Colonic mucosa (tissue), 4 donors: ENCODE data around the gene ZNF835. TPM values are rescaled to one million over a fixed set of nuclear protein-coding genes. Genes with fewer than 3 reads are reported as not detected.

Experiments
- DNase-seq: peaks from one replicate; pipeline ENCODE4 v3.0.0-alpha.2; 2020
- H3K27ac ChIP-seq: fragments of 200-600 bp; one replicate; pipeline ENCODE4 v1.8.0; 2021
- H3K27me3 ChIP-seq: fragments of 200-600 bp; one replicate; pipeline ENCODE4 v1.8.0; 2021
- H3K36me3 ChIP-seq: fragments of 200-600 bp; one replicate; pipeline ENCODE4 v1.8.0; 2021
- H3K4me1 ChIP-seq: fragments of 200-600 bp; one replicate; pipeline ENCODE4 v1.8.0; 2021; ENCODE audit warnings: mild to moderate bottlenecking
- H3K4me3 ChIP-seq: fragments of 200-600 bp; one replicate; pipeline ENCODE4 v1.8.0; 2021
- H3K9ac ChIP-seq, 2 donors: one replicate each; pipeline ENCODE4 v1.7.0; 2013; ENCODE audit warnings: control low read depth in 2 of 2, low read depth in 2 of 2, low read length in 2 of 2
- H3K9me3 ChIP-seq: fragments of 200-600 bp; one replicate; pipeline ENCODE4 v1.8.0; 2021
- CTCF ChIP-seq: fragments of 200-600 bp; IDR thresholded peaks from one replicate; pipeline ENCODE4 v1.8.0; 2022; ENCODE audit warnings: antibody characterized with exemption, mild to moderate bottlenecking
- intact Hi-C: fragments of 100-400 bp; cut with DNase I; formaldehyde crosslinking; loops from one replicate; pipeline ENCODE4 v1.14.1; 2022
- total RNA-seq, 2 donors: library from RNA; stranded (reverse); fragmentation: NEBNext Ultra II Directional in 1 of 2; extraction: Animal tissue kit (Norgen Biotek cat#: 25700) in 1 of 2; gene quantifications; one replicate each; pipeline ENCODE4 v1.2.1, GENCODE V29; 2021
- donor health status: healthy.
- donor health status: DM: no; HTN: no; CAD: no.
- donor health status: DM: no; HTN: no; CAD: no.

ZNF835 gene
- total RNA-seq, 2 donors from 2014 or later = 1.1 to 1.3 TPM

GRCh38 chr19:56663931-56664500 is 7.5 kb downstream of the ZNF835 start:
- no peak for TF ChIP-seq CTCF
- no peaks in the 10 kb centered on the region for H3K4me1 ChIP-seq
- H3K9me3 ChIP-seq = no peaks in the 10 kb centered on the region
- intact Hi-C loops = no loop called here
- H3K36me3 ChIP-seq = no peaks in the 10 kb centered on the region
- no peak overlapping the region for H3K9ac ChIP-seq
- no peak for DNase-seq
- H3K4me3 ChIP-seq = no peak overlapping the region
- no peak overlapping the region for H3K27ac ChIP-seq
- no peaks in the 10 kb centered on the region for H3K27me3 ChIP-seq

- Histone ChIP-seq H3K27me3 (no peaks in the 10 kb centered on the region), H3K36me3 (no peaks in the 10 kb centered on the region), H3K9me3 (no peaks in the 10 kb centered on the region), H3K9ac (no peak overlapping the region), H3K27ac (no peak overlapping the region), H3K4me3 (no peak overlapping the region), H3K4me1 (no peaks in the 10 kb centered on the region)
- intact Hi-C loops = no loop called here
- no peak for TF ChIP-seq CTCF
- DNase-seq = no peak
Observed at GRCh38 chr19:56661248-56661647, 10.3 kb downstream of the ZNF835 start.

- Histone ChIP-seq H3K9ac (no peak overlapping the region), H3K4me3 (no peak overlapping the region), H3K36me3 (no peaks in the 10 kb centered on the region), H3K9me3 (no peaks in the 10 kb centered on the region), H3K27me3 (no peaks in the 10 kb centered on the region), H3K4me1 (no peaks in the 10 kb centered on the region), H3K27ac (no peak overlapping the region)
- DNase-seq = no peak
- intact Hi-C loops = no loop called here
- TF ChIP-seq CTCF = no peak
Observed at GRCh38 chr19:56660381-56661107, 11.0 kb downstream of the ZNF835 start.

- no peaks in the 10 kb centered on the region for H3K36me3 ChIP-seq
- TF ChIP-seq CTCF = no peak
- no peaks in the 10 kb centered on the region for H3K27me3 ChIP-seq
- H3K4me1 ChIP-seq = no peaks in the 10 kb centered on the region
- H3K9me3 ChIP-seq = no peaks in the 10 kb centered on the region
- no peak overlapping the region for H3K9ac ChIP-seq
- DNase-seq = no peak
- H3K27ac ChIP-seq = no peak overlapping the region
- no peak overlapping the region for H3K4me3 ChIP-seq
- intact Hi-C loops = no loop called here
Observed at GRCh38 chr19:56654151-56654550, 17.4 kb downstream of the ZNF835 start.

- Histone ChIP-seq H3K9ac (no peak overlapping the region), H3K9me3 (no peaks in the 10 kb centered on the region), H3K36me3 (no peaks in the 10 kb centered on the region), H3K4me3 (no peak overlapping the region), H3K4me1 (no peaks in the 10 kb centered on the region), H3K27ac (no peak overlapping the region), H3K27me3 (no peaks in the 10 kb centered on the region)
- no peak for TF ChIP-seq CTCF
- no peak for DNase-seq
- intact Hi-C loops = no loop called here
Observed at GRCh38 chr19:56643460-56643955, 28.0 kb downstream of the ZNF835 start.
